GM12875 (cell line): ENCODE data around the gene CCDC85B.
"Not testable (repeated sequence)": the region's sequence is repeated elsewhere in the genome, so short reads cannot be mapped to it uniquely, and the experiment has no call there.

Experiments
- H3K4me3 ChIP-seq: one replicate; pipeline ENCODE4 v1.5.1; 2011; ENCODE audit warnings: low read depth, low read length, control low read depth
- CTCF ChIP-seq: IDR thresholded peaks from 2 replicates; pipeline ENCODE4 v1.5.1; 2011; ENCODE audit warnings: low read depth, mild to moderate bottlenecking, control low read depth, inconsistent platforms, low read length, moderate library complexity, borderline replicate concordance; ENCODE audit not compliant: insufficient read depth

Gene CCDC85B

GRCh38 chr11:65890324-65891218, at the start of gene CCDC85B:
Gene CCDC85B (plus strand): TSS chr11:65890673. CDS start chr11:65890784, 111 bp downstream.
- peak within 1 kb of the TSS; percentile 98 for H3K4me3 ChIP-seq
- peak; percentile 21; the same call in 1 of the 2 replicates for TF ChIP-seq CTCF

- TF ChIP-seq CTCF = no peak
- H3K4me3 ChIP-seq = no peak overlapping the region
Observed at GRCh38 chr11:65842144-65842543, 48.3 kb upstream of the CCDC85B start.

- no peak for TF ChIP-seq CTCF
- H3K4me3 ChIP-seq = no peak overlapping the region
Observed at GRCh38 chr11:65843811-65844210, 46.7 kb upstream of the CCDC85B start.

GRCh38 chr11:65844231-65844872, 46.1 kb upstream of the CCDC85B start:
- H3K4me3 ChIP-seq = no peak overlapping the region
- TF ChIP-seq CTCF = no peak

GRCh38 chr11:65847746-65848145, 42.7 kb upstream of the CCDC85B start:
- TF ChIP-seq CTCF = no peak

GRCh38 chr11:65848693-65849092, 41.8 kb upstream of the CCDC85B start:
- not testable (repeated sequence) for H3K4me3 ChIP-seq

More at GRCh38 chr11:65847746-65848145, 42.7 kb upstream of the CCDC85B start:
- no peak overlapping the region for H3K4me3 ChIP-seq

GRCh38 chr11:65849366-65849765, 41.1 kb upstream of the CCDC85B start:
- no peak overlapping the region for H3K4me3 ChIP-seq
- no peak for TF ChIP-seq CTCF
